ENCODE data around the gene DUSP15.

DNA sequence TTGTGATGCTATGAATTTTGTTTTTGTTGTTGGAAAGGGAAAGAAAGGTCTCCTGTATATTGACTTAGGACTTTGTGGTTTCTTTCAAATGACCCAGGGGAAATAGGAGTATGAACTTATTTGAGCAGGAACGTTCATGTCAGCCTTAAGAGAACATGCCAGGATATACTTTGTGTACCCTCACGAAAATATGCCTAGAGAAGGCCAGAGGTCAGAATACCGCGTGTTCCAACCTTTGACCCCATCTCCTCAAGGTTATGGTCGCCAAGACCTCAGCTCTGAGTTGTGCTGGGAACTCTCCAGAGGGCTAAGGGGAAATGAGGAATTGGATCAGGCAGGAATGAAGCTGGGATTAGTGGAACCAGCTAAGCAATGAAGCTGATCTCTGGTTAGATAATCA is 11.6 kb upstream of the DUSP15 start:
- TF ChIP-seq, protein P1, sequence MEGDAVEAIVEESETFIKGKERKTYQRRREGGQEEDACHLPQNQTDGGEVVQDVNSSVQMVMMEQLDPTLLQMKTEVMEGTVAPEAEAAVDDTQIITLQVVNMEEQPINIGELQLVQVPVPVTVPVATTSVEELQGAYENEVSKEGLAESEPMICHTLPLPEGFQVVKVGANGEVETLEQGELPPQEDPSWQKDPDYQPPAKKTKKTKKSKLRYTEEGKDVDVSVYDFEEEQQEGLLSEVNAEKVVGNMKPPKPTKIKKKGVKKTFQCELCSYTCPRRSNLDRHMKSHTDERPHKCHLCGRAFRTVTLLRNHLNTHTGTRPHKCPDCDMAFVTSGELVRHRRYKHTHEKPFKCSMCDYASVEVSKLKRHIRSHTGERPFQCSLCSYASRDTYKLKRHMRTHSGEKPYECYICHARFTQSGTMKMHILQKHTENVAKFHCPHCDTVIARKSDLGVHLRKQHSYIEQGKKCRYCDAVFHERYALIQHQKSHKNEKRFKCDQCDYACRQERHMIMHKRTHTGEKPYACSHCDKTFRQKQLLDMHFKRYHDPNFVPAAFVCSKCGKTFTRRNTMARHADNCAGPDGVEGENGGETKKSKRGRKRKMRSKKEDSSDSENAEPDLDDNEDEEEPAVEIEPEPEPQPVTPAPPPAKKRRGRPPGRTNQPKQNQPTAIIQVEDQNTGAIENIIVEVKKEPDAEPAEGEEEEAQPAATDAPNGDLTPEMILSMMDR (IDR thresholded peaks at IDR 0.05; ENCODE audit: insufficient read depth, low read length, poor library complexity, severe bottlenecking), result no peak
- TF ChIP-seq EZH2phosphoT487 (conservative IDR thresholded peaks at IDR 0.05; ENCODE audit: low read length), result no peak

All from SU-DHL-6 (cell line).